Measurements from ENCODE around the gene KDM2A.

The KDM2A gene

DNA sequence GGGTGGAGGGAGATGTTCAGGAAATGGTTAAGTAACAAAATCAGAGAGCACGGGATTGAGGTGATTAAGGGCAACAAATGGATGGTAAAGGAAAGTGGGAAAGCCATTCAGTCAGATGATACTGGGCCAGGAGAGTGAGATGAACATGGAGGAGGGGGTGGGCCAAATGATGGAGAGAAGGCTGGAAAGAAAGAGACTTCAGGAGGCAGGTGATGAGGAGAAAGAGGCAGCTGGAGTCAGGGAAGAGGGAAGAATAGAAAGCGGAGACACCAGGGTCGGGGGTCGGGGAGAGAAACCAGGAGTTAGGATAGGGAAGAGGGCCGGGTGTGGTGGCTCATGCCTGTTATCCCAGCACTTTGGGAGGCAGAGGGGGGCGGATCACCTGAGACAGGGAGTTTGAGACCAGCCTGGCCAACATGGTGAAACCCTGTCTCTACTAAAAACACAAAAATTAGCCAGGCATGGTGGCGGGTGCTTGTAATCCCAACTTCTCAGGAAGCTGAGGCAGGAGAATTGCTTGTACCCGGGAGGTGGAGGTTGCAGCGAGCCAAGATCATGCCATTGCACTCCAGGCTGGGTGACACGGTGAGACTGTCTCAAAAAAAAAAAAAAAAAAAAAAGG lies 4.7 kb upstream of the KDM2A start:
- H3K4me1 Mint-ChIP-seq = peaks cover 25% of the 10 kb centered on the region
- no peak overlapping the region for H3K4me3 Mint-ChIP-seq
- TF ChIP-seq, protein P1, sequence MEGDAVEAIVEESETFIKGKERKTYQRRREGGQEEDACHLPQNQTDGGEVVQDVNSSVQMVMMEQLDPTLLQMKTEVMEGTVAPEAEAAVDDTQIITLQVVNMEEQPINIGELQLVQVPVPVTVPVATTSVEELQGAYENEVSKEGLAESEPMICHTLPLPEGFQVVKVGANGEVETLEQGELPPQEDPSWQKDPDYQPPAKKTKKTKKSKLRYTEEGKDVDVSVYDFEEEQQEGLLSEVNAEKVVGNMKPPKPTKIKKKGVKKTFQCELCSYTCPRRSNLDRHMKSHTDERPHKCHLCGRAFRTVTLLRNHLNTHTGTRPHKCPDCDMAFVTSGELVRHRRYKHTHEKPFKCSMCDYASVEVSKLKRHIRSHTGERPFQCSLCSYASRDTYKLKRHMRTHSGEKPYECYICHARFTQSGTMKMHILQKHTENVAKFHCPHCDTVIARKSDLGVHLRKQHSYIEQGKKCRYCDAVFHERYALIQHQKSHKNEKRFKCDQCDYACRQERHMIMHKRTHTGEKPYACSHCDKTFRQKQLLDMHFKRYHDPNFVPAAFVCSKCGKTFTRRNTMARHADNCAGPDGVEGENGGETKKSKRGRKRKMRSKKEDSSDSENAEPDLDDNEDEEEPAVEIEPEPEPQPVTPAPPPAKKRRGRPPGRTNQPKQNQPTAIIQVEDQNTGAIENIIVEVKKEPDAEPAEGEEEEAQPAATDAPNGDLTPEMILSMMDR (IDR thresholded peaks at IDR 0.05; ENCODE audit: unreplicated experiment in 3 of 3) = no peak
- no peaks in the 10 kb centered on the region for H3K27me3 Mint-ChIP-seq (ENCODE audit: low read depth)
- H3K36me3 Mint-ChIP-seq (ENCODE audit: low read depth) = no peaks in the 10 kb centered on the region
- H3K27ac Mint-ChIP-seq = peak overlapping the region in 2 of 3 experiments; percentile 55 to 81
- no peaks in the 10 kb centered on the region for H3K9me3 Mint-ChIP-seq

DNA sequence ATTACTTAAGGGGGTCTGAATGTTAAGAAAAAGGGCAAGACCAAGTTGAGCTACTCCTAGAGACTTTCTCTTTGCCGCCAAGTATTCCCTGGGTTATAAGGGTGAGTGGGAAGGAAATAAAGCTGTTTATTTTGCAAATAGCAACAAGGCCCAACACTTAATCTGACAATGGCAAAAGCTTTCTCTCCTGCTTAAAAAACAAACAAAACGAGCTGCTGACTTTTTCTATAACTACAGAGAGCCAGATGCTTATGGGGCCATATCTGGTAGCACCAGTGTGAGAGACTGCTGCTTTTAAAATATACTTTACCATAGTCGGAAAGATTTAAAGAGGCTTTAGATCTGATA lies 2.3 kb upstream of the KDM2A start:
- no peaks in the 10 kb centered on the region for H3K27me3 Mint-ChIP-seq (ENCODE audit: low read depth)
- H3K4me3 Mint-ChIP-seq = peak overlapping the region; percentile 75 to 90 (median 89)
- TF ChIP-seq, protein P1 (IDR thresholded peaks at IDR 0.05; ENCODE audit: unreplicated experiment in 3 of 3) = no peak
- peaks cover 3% of the 10 kb centered on the region for H3K36me3 Mint-ChIP-seq (ENCODE audit: low read depth)
- peak overlapping the region; percentile 97 to 99 (median 98) for H3K27ac Mint-ChIP-seq
- H3K4me1 Mint-ChIP-seq = peaks cover 30% of the 10 kb centered on the region
- no peaks in the 10 kb centered on the region for H3K9me3 Mint-ChIP-seq

DNA sequence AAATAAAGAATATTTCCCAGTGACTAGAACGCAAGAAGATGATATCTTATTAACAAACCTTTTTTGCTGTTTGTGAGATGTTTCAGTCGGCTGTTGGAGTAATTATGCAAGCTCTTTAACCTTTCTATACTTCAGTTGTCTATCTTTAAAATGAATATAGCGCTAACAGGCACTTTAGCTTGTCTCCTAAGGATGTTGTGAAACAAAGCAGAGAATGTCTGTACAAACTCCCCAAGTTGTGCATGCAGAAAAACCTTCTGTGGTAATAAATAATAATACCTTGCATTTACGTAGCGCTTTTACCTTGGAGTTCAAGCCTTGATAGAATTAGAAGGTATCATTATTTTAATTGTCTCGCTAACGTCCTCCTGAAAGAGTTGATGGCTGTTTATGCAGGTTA lies 1.9 kb upstream of the KDM2A start:
- H3K4me1 Mint-ChIP-seq = peaks cover 32% of the 10 kb centered on the region
- peaks cover 6% of the 10 kb centered on the region for H3K36me3 Mint-ChIP-seq (ENCODE audit: low read depth)
- H3K27ac Mint-ChIP-seq = peak overlapping the region; percentile 97 to 99 (median 98)
- H3K27me3 Mint-ChIP-seq (ENCODE audit: low read depth) = no peaks in the 10 kb centered on the region
- H3K9me3 Mint-ChIP-seq = no peaks in the 10 kb centered on the region
- TF ChIP-seq, protein P1 (IDR thresholded peaks at IDR 0.05; ENCODE audit: unreplicated experiment in 3 of 3) = no peak
- peak overlapping the region; percentile 75 to 90 (median 89) for H3K4me3 Mint-ChIP-seq

DNA sequence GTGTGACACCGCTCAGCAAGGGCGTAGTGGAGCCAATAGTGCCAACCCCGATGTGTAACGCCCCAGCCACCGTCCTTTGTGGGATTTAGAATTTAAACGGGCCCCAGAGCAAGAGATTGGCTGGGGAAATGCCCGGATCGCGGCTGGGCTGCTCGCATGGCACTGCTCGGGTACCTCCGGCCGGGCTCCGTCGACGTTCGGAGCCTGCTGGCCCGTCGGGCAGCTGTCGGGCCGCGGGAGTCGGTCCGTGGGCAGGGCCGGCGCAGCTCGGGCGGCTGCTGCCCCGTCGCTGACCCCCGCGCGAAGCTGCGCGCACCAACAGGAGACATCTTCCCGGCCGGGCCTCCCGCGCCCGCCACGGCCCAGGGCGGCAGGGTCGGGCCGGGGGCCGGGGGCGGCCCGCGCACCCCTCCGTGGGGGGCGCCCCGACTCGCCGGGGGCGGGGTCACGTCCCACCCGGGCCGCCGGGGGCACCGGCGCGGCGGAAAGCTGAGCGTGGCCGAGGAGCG lies 1.3 kb upstream of the KDM2A start:
- Mint-ChIP-seq H3K27ac (peak overlapping the region; percentile 97 to 99 (median 98)), H3K9me3 (no peaks in the 10 kb centered on the region), H3K27me3 (ENCODE audit: low read depth) (no peaks in the 10 kb centered on the region), H3K4me3 (peak overlapping the region; percentile 75 to 90 (median 89)), H3K36me3 (ENCODE audit: low read depth) (peaks cover 6% of the 10 kb centered on the region), H3K4me1 (peaks cover 32% of the 10 kb centered on the region)
- TF ChIP-seq, protein P1 (IDR thresholded peaks at IDR 0.05; ENCODE audit: unreplicated experiment in 3 of 3) = no peak

DNA sequence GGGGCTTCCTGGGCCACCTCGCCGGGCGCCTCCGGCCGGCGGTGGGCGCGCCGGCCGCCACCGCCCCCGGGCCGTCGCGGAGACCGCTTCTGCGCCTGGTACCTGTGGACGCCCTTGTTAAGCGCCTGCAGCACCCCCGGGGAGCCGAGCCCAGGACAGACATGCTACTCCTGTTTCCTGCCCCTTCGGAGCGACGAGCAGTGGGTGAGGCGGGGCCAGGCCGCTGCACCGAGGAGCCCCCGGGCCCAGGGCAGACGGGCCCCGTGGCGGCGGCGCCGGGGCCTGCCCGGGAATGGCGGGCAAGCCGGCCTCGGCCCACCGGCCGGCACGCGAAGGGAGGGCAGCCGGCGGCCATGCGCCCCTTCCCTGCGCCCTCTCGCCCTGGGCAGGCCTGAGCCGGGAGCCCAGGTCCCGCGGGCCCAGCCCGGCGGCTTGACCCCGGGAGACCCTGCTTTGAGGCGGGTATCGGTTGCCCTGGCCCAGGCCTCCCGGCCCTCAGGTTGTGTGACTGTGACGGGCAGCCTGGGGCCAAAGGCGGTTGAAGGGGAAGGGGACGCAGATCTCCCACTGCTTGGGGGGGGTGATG lies 789 bp upstream of the KDM2A start:
- Mint-ChIP-seq H3K4me1 (peaks cover 32% of the 10 kb centered on the region), H3K36me3 (ENCODE audit: low read depth) (peaks cover 8% of the 10 kb centered on the region)
- TF ChIP-seq, protein P1 (IDR thresholded peaks at IDR 0.05; ENCODE audit: unreplicated experiment in 3 of 3) = no peak

More for the DNA sequence above, 789 bp upstream of the KDM2A start:
- Mint-ChIP-seq H3K27me3 (ENCODE audit: low read depth) (no peaks in the 10 kb centered on the region), H3K9me3 (no peaks in the 10 kb centered on the region), H3K4me3 (peak overlapping the region; percentile 67 to 86 (median 85)), H3K27ac (peak overlapping the region in 2 of 3 experiments; percentile 90 to 92)

All from nephron (organoid).